Caco-2 (cell line): ENCODE results near the gene SYCP2L. TPM values are rescaled to one million over a fixed set of nuclear protein-coding genes. Genes with fewer than 3 reads are reported as not detected.
"Not testable (repeated sequence)": the region's sequence is repeated elsewhere in the genome, so short reads cannot be mapped to it uniquely, and the experiment has no call there.

ENCODE experiments used
- BruUV-seq: library from RNA; stranded (reverse); fragments of 400-500 nt; replicated peaks from 2 replicates; lab custom pipeline; 2021; lab: Mats Ljungman, UMichigan
- CTCF ChIA-PET: fragments of 300-600 bp; sonication (Branson Sonifier 250); formaldehyde crosslinking; loops from one replicate; lab custom pipeline; 2022; ENCODE audit warnings: antibody characterized with exemption; lab: Charles Lee
- POLR2A ChIA-PET: fragments of 300-600 bp; sonication (Branson Sonifier 250); formaldehyde crosslinking; loops from one replicate; lab custom pipeline; 2022; ENCODE audit warnings: antibody characterized with exemption; lab: Charles Lee
- DNase-seq, 2 experiments: peaks; one replicate each; pipeline versions ENCODE4 v3.0.0 to v3.0.0-alpha.2; 2020 to 2022
- H3K27me3 ChIP-seq: replicated peaks from 2 replicates; pipeline ENCODE4 v1.6.0; 2011; ENCODE audit warnings: low read length; ENCODE audit not compliant: control insufficient read depth, insufficient read depth
- H3K36me3 ChIP-seq: 2 replicates; pipeline ENCODE4 v1.5.1; 2011; ENCODE audit warnings: low read length; ENCODE audit not compliant: control insufficient read depth, insufficient read depth
- H3K4me1 ChIP-seq: fragments of 250-450 bp; sonication (Bioruptor Pico); 2 replicates; pipeline ENCODE4 v1.5.1; 2020; ENCODE audit warnings: mild to moderate bottlenecking
- H3K4me3 ChIP-seq: 2 replicates; pipeline ENCODE4 v1.5.1; 2011; ENCODE audit warnings: low read depth, mild to moderate bottlenecking, control low read depth, low read length
- H3K9me3 ChIP-seq: fragments of 250-450 bp; sonication (Bioruptor Pico); 2 replicates; pipeline ENCODE4 v1.5.1; 2020; ENCODE audit warnings: mild to moderate bottlenecking, moderate library complexity
- H3K27ac Mint-ChIP-seq: one replicate; pipeline ENCODE4 v1.8.0; 2022; ENCODE audit warnings: mixed read lengths; ENCODE audit not compliant: unreplicated experiment
- H3K27me3 Mint-ChIP-seq: one replicate; pipeline ENCODE4 v1.8.0; 2022; ENCODE audit warnings: mixed read lengths; ENCODE audit not compliant: insufficient read depth, unreplicated experiment
- H3K36me3 Mint-ChIP-seq: one replicate; pipeline ENCODE4 v1.8.0; 2022; ENCODE audit warnings: mild to moderate bottlenecking, mixed read lengths; ENCODE audit not compliant: insufficient read depth, unreplicated experiment
- H3K4me1 Mint-ChIP-seq: one replicate; pipeline ENCODE4 v1.8.0; 2022; ENCODE audit warnings: low read depth, mixed read lengths; ENCODE audit not compliant: unreplicated experiment
- H3K4me3 Mint-ChIP-seq: one replicate; pipeline ENCODE4 v1.8.0; 2022; ENCODE audit warnings: mild to moderate bottlenecking, moderate library complexity, mixed read lengths; ENCODE audit not compliant: unreplicated experiment
- H3K9me3 Mint-ChIP-seq: one replicate; pipeline ENCODE4 v1.8.0; 2022; ENCODE audit warnings: mixed read lengths; ENCODE audit not compliant: unreplicated experiment
- intact Hi-C: fragments of 100-400 bp; cut with micrococcal nuclease; formaldehyde crosslinking; loops from one replicate; pipeline ENCODE4 v1.10.0; 2022; ENCODE audit not compliant: unreplicated experiment
- total RNA-seq: library from RNA; stranded (reverse); gene quantifications from 2 replicates; pipeline ENCODE4 v1.2.3, GENCODE V29; 2022
- TF ChIP-seq, protein P1 (sequence below), 2 experiments: fragments of 200-600 bp in 1 of 2; IDR thresholded peaks; 1 replicate in 1 of 2; 2 replicates in 1 of 2; pipeline versions ENCODE4 v1.5.1 to v1.8.0; 2011 to 2022; ENCODE audit warnings: antibody characterized with exemption in 1 of 2, control low read depth in 1 of 2, inconsistent platforms in 1 of 2, low read depth in 1 of 2, low read length in 1 of 2, mild to moderate bottlenecking in 1 of 2, moderate library complexity in 1 of 2; ENCODE audit not compliant: insufficient read depth in 1 of 2, severe bottlenecking in 1 of 2, unreplicated experiment in 1 of 2

SYCP2L gene
- total RNA-seq, 1 experiment from 2014 or later: 0.20 TPM

DNA sequence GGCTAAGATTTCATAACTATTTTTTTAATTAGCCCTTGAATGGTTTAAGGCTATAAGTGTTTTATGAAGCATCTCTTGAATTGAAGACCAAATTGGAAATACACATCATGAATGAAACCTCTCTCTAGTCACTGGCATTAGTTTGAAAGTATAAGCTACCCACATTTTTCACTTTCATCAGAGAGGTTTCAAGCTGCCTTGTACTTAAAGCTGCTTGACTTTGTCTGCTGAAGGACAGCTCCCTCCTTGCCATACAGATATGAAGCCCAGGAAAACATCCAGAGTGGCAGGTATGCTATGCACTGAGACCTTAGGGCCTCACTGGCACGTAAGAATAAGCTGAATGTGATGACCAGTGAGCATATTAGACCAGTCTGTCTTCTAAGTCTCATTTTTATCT is 94.6 kb downstream of the SYCP2L start:
- no peak overlapping the region for H3K4me3 ChIP-seq
- ChIA-PET CTCF (interaction anchor here (0.6 kb wide), 1 partner anchor 9 kb away, joined by 3 read pairs; no protein-coding TSS in a partner anchor), POLR2A (no interaction called here)
- H3K9me3 ChIP-seq: no peaks in the 10 kb centered on the region
- no peaks in the 10 kb centered on the region for H3K4me1 Mint-ChIP-seq
- H3K36me3 ChIP-seq: no peaks in the 10 kb centered on the region
- no TSS peak for BruUV-seq
- H3K27me3 ChIP-seq: no peaks in the 10 kb centered on the region
- TF ChIP-seq, protein P1, sequence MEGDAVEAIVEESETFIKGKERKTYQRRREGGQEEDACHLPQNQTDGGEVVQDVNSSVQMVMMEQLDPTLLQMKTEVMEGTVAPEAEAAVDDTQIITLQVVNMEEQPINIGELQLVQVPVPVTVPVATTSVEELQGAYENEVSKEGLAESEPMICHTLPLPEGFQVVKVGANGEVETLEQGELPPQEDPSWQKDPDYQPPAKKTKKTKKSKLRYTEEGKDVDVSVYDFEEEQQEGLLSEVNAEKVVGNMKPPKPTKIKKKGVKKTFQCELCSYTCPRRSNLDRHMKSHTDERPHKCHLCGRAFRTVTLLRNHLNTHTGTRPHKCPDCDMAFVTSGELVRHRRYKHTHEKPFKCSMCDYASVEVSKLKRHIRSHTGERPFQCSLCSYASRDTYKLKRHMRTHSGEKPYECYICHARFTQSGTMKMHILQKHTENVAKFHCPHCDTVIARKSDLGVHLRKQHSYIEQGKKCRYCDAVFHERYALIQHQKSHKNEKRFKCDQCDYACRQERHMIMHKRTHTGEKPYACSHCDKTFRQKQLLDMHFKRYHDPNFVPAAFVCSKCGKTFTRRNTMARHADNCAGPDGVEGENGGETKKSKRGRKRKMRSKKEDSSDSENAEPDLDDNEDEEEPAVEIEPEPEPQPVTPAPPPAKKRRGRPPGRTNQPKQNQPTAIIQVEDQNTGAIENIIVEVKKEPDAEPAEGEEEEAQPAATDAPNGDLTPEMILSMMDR (IDR thresholded peaks at IDR 0.05; ENCODE audit: insufficient read depth in 1 of 2, low read depth in 1 of 2, low read length in 1 of 2, severe bottlenecking in 1 of 2, unreplicated experiment in 1 of 2): no peak
- no peaks in the 10 kb centered on the region for H3K36me3 Mint-ChIP-seq
- H3K4me3 Mint-ChIP-seq: no peak overlapping the region
- no peak for DNase-seq
- no peaks in the 10 kb centered on the region for H3K9me3 Mint-ChIP-seq
- no peaks in the 10 kb centered on the region for H3K4me1 ChIP-seq
- H3K27me3 Mint-ChIP-seq: no peaks in the 10 kb centered on the region
- intact Hi-C loops: no loop called here
- no peak overlapping the region for H3K27ac Mint-ChIP-seq

DNA sequence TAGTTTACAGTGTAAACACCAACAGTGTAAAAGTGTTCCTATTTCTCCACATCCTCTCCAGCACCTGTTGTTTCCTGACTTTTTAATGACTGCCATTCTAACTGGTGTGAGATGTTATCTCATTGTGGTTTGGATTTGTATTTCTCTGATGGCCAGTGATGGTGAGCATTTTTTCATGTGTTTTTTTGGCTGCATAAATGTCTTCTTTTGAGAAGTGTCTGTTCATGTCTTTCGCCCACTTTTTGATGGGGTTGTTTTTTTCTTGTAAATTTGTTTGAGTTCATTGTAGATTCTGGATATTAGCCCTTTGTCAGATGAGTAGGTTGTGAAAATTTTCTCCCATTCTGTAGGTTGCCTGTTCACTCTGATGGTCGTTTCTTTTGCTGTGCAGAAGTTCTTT is 98.1 kb downstream of the SYCP2L start:
- H3K27me3 Mint-ChIP-seq, H3K27me3 ChIP-seq, H3K9me3 Mint-ChIP-seq, H3K4me3 Mint-ChIP-seq, BruUV-seq, H3K36me3 Mint-ChIP-seq, CTCF ChIA-PET, POLR2A ChIA-PET, H3K4me1 ChIP-seq, H3K9me3 ChIP-seq, H3K36me3 ChIP-seq, H3K4me1 Mint-ChIP-seq, intact Hi-C loops, DNase-seq, H3K27ac Mint-ChIP-seq, H3K4me3 ChIP-seq: not testable (repeated sequence)

DNA sequence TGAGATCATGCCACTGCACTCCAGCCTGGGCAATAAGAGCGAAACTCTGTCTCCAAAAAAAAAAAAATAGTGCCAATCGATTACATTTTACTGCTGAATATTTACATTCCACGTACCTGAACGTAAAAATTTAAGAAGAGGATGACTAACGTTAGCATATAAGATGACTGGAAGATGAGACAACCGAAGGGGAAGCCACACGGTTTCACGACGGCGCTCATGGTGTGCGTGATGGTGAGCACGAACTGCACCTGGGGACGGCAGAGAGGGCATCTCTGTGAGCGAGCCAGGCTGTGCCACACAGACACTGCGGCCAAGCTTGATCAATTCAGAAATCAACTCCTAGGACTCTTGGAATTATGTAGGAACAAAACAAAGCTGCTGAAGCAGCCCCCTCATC is 102.7 kb downstream of the SYCP2L start:
- no peaks in the 10 kb centered on the region for H3K36me3 ChIP-seq
- ChIA-PET CTCF (no interaction called here), POLR2A (no interaction called here)
- Mint-ChIP-seq H3K36me3 (no peaks in the 10 kb centered on the region), H3K27ac (no peak overlapping the region), H3K4me1 (peaks cover 7% of the 10 kb centered on the region), H3K27me3 (no peaks in the 10 kb centered on the region), H3K4me3 (no peak overlapping the region), H3K9me3 (no peaks in the 10 kb centered on the region)
- TF ChIP-seq, protein P1 (IDR thresholded peaks at IDR 0.05; ENCODE audit: insufficient read depth in 1 of 2, low read depth in 1 of 2, low read length in 1 of 2, severe bottlenecking in 1 of 2, unreplicated experiment in 1 of 2): no peak
- H3K4me1 ChIP-seq: no peaks in the 10 kb centered on the region
- H3K27me3 ChIP-seq: no peaks in the 10 kb centered on the region
- no TSS peak for BruUV-seq
- intact Hi-C loops: no loop called here
- H3K9me3 ChIP-seq: no peaks in the 10 kb centered on the region
- no peak overlapping the region for H3K4me3 ChIP-seq
- no peak for DNase-seq

DNA sequence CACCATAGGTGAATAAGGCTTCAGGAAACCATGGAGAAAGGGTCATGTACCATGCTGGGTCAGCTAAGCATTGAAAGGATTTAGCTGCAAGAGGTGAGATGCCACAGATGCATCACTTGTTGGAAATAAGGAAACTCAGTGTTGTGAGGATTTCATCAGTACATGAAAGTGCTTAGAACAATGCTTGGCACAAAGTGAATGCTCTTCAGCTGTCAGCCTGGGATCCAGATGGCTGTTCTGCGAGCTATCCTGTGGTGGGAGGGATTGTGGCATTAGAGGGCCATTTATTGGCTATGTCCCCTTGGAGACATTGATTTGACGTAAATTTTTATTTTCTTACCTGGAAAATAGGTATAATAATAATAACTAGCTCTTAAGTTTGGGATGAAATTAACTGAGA is 104.3 kb downstream of the SYCP2L start:
- H3K9me3 ChIP-seq: no peaks in the 10 kb centered on the region
- Mint-ChIP-seq H3K36me3 (no peaks in the 10 kb centered on the region), H3K9me3 (no peaks in the 10 kb centered on the region), H3K27me3 (no peaks in the 10 kb centered on the region), H3K27ac (no peak overlapping the region), H3K4me1 (peaks cover 7% of the 10 kb centered on the region), H3K4me3 (no peak overlapping the region)
- no peak overlapping the region for H3K4me3 ChIP-seq
- no peak for DNase-seq
- H3K27me3 ChIP-seq: no peaks in the 10 kb centered on the region
- ChIA-PET POLR2A (interaction anchor here (0.6 kb wide), 1 partner anchor 103 kb away, joined by 4 read pairs; the partner anchor contains the start of gene SMIM13), CTCF (interaction anchor here (0.7 to 1.1 kb wide), 4 partner anchors 37 to 97 kb away, joined by 5 to 7 read pairs (median 6); no protein-coding TSS in a partner anchor)
- H3K4me1 ChIP-seq: no peaks in the 10 kb centered on the region
- intact Hi-C loops: no loop called here
- H3K36me3 ChIP-seq: no peaks in the 10 kb centered on the region
- TF ChIP-seq, protein P1 (IDR thresholded peaks at IDR 0.05; ENCODE audit: insufficient read depth in 1 of 2, low read depth in 1 of 2, low read length in 1 of 2, severe bottlenecking in 1 of 2, unreplicated experiment in 1 of 2): no peak
- no TSS peak for BruUV-seq
